Measurements from ENCODE around the gene STMN1. TPM values are rescaled to one million over a fixed set of nuclear protein-coding genes. Genes with fewer than 3 reads are reported as not detected.

Gene STMN1
- total and polyA plus RNA-seq, 10 donors = 40.3 to 174 (median 48.3) TPM

GRCh38 chr1:25885602-25886001 lies 20.6 kb downstream of the STMN1 start:
- no peak overlapping the region for H3K27ac ChIP-seq
- no peaks in the 10 kb centered on the region for H3K36me3 ChIP-seq
- intact Hi-C loops (cut with DNase I; ENCODE audit: low total_unique reads) = no loop called here
- no peaks in the 10 kb centered on the region for H3K9me3 ChIP-seq
- no peak overlapping the region for H3K4me3 ChIP-seq
- 81 to 100% (median 86%) methylated on average over 1 of the region's 1 CpG for WGBS, 5 donors
- no peaks in the 10 kb centered on the region for H3K27me3 ChIP-seq (replicated peaks in 1 of 7)
- TF ChIP-seq POLR2A (IDR thresholded peaks at IDR 0.05) = no peak
- H3K4me1 ChIP-seq = peaks cover 0 to 4% (median 0%) of the 10 kb centered on the region in 6 donors
- peak; percentile 24 for DNase-seq

GRCh38 chr1:25881266-25881665 lies 25.0 kb downstream of the STMN1 start:
- Histone ChIP-seq H3K27ac (no peak overlapping the region), H3K9me3 (no peaks in the 10 kb centered on the region), H3K4me1 (peaks cover 0 to 27% (median 10%) of the 10 kb centered on the region in 6 donors), H3K36me3 (no peaks in the 10 kb centered on the region), H3K4me3 (no peak overlapping the region), H3K27me3 (replicated peaks in 1 of 7) (no peaks in the 10 kb centered on the region)
- 91 to 95% (median 92%) methylated on average over 5 to 11 of the region's 11 CpGs for WGBS, 5 donors
- DNase-seq = peak; percentile 71
- intact Hi-C loops (cut with DNase I; ENCODE audit: low total_unique reads) = no loop called here
- no peak for TF ChIP-seq POLR2AphosphoS5 (IDR thresholded peaks at IDR 0.05)
- TF ChIP-seq POLR2A (IDR thresholded peaks at IDR 0.05) = no peak
- TF ChIP-seq CTCF (IDR thresholded peaks at IDR 0.05 in 8 of 11, conservative IDR thresholded peaks at IDR 0.05 in 3 of 11) = no peak

GRCh38 chr1:25880518-25880917 lies 25.7 kb downstream of the STMN1 start:
- H3K9me3 ChIP-seq = no peaks in the 10 kb centered on the region
- H3K36me3 ChIP-seq = no peaks in the 10 kb centered on the region
- no peaks in the 10 kb centered on the region for H3K27me3 ChIP-seq (replicated peaks in 1 of 7)
- intact Hi-C loops (cut with DNase I; ENCODE audit: low total_unique reads) = no loop called here
- no peak overlapping the region for H3K4me3 ChIP-seq
- no peak overlapping the region for H3K27ac ChIP-seq
- peaks cover 0 to 35% (median 16%) of the 10 kb centered on the region in 6 donors for H3K4me1 ChIP-seq
- TF ChIP-seq CTCF (IDR thresholded peaks at IDR 0.05 in 8 of 11, conservative IDR thresholded peaks at IDR 0.05 in 3 of 11) (no peak), POLR2AphosphoS5 (IDR thresholded peaks at IDR 0.05) (no peak), POLR2A (IDR thresholded peaks at IDR 0.05) (no peak)
- 93 to 97% (median 95%) methylated on average over 5 of the region's 5 CpGs for WGBS, 5 donors
- DNase-seq = peak; percentile 20

GRCh38 chr1:25879675-25880074 lies 26.5 kb downstream of the STMN1 start:
- intact Hi-C loops (cut with DNase I; ENCODE audit: low total_unique reads) = loop anchor here (10.0 kb wide), 1 partner anchor 55 kb away; no protein-coding TSS in a partner anchor
- Histone ChIP-seq H3K4me1 (peaks cover 3 to 42% (median 22%) of the 10 kb centered on the region in 6 donors), H3K36me3 (no peaks in the 10 kb centered on the region), H3K27me3 (replicated peaks in 1 of 7) (no peaks in the 10 kb centered on the region), H3K4me3 (no peak overlapping the region), H3K9me3 (no peaks in the 10 kb centered on the region), H3K27ac (no peak overlapping the region)
- WGBS, 5 donors = 39 to 77% (median 73%) methylated on average over 2 of the region's 2 CpGs
- peak; percentile 54 for DNase-seq
- no peak for TF ChIP-seq POLR2A (IDR thresholded peaks at IDR 0.05)
- TF ChIP-seq CTCF (IDR thresholded peaks at IDR 0.05 in 8 of 11, conservative IDR thresholded peaks at IDR 0.05 in 3 of 11) = no peak
- TF ChIP-seq POLR2AphosphoS5 (IDR thresholded peaks at IDR 0.05) = peak in 1 of 3 donors; percentile 15

GRCh38 chr1:25878690-25879089 lies 27.5 kb downstream of the STMN1 start:
- H3K4me1 ChIP-seq = peaks cover 10 to 52% (median 30%) of the 10 kb centered on the region in 6 donors
- no peak overlapping the region for H3K27ac ChIP-seq
- WGBS, 5 donors = 88 to 97% (median 93%) methylated on average over 5 of the region's 5 CpGs
- no peak overlapping the region for H3K4me3 ChIP-seq
- H3K36me3 ChIP-seq = no peaks in the 10 kb centered on the region
- H3K27me3 ChIP-seq (replicated peaks in 1 of 7) = no peaks in the 10 kb centered on the region
- intact Hi-C loops (cut with DNase I; ENCODE audit: low total_unique reads) = loop anchor here (10.0 kb wide), 1 partner anchor 54 kb away; no protein-coding TSS in a partner anchor
- no peak for DNase-seq
- TF ChIP-seq POLR2AphosphoS5 (IDR thresholded peaks at IDR 0.05) = no peak
- no peak for TF ChIP-seq CTCF (IDR thresholded peaks at IDR 0.05 in 8 of 11, conservative IDR thresholded peaks at IDR 0.05 in 3 of 11)
- no peaks in the 10 kb centered on the region for H3K9me3 ChIP-seq
